LNCaP clone FGC (cell line): Measurements from ENCODE around the gene ZCWPW1.

Experiments
- DNase-seq: peaks from one replicate; pipeline ENCODE4 v3.0.0-alpha.2; 2011; ENCODE audit warnings: low read depth
- H3K4me3 ChIP-seq: 2 replicates; pipeline ENCODE4 v1.5.1; 2011; ENCODE audit warnings: mild to moderate bottlenecking, low read depth, low read length, control low read depth
- TF ChIP-seq, protein P1 (sequence below): IDR thresholded peaks from 2 replicates; pipeline ENCODE4 v1.5.1; 2012; ENCODE audit warnings: mild to moderate bottlenecking; ENCODE audit not compliant: control insufficient read depth, insufficient read depth; ENCODE audit errors: extremely low read depth

The ZCWPW1 gene

GRCh38 chr7:100397315-100398081 is 31.0 kb downstream of the ZCWPW1 start:
- no peak for DNase-seq
- H3K4me3 ChIP-seq = no peak overlapping the region
- TF ChIP-seq, protein P1, sequence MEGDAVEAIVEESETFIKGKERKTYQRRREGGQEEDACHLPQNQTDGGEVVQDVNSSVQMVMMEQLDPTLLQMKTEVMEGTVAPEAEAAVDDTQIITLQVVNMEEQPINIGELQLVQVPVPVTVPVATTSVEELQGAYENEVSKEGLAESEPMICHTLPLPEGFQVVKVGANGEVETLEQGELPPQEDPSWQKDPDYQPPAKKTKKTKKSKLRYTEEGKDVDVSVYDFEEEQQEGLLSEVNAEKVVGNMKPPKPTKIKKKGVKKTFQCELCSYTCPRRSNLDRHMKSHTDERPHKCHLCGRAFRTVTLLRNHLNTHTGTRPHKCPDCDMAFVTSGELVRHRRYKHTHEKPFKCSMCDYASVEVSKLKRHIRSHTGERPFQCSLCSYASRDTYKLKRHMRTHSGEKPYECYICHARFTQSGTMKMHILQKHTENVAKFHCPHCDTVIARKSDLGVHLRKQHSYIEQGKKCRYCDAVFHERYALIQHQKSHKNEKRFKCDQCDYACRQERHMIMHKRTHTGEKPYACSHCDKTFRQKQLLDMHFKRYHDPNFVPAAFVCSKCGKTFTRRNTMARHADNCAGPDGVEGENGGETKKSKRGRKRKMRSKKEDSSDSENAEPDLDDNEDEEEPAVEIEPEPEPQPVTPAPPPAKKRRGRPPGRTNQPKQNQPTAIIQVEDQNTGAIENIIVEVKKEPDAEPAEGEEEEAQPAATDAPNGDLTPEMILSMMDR = no peak

- no peak overlapping the region for H3K4me3 ChIP-seq
- TF ChIP-seq, protein P1 = no peak
- DNase-seq = no peak
Measured at GRCh38 chr7:100396421-100396982, 32.0 kb downstream of the ZCWPW1 start.

DNA sequence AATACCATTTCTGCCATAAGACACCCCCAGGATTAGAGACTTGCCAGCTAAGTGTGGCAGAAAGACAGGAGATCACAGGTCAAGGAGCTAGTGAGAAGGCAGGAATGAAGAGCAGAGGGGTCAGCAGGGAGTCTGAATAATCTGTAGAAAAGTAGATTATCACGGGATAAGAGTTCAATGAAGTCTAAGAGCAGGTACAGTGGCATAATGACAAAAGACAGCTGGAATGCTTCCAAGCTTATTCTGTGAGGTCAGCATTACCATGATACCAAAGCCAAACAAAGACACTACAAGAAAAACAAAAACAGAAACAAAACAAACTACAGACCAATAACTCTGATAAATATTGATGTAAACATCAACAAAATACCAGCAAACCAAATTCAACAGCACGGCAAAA is 34.4 kb downstream of the ZCWPW1 start:
- TF ChIP-seq, protein P1 = no peak

DNA sequence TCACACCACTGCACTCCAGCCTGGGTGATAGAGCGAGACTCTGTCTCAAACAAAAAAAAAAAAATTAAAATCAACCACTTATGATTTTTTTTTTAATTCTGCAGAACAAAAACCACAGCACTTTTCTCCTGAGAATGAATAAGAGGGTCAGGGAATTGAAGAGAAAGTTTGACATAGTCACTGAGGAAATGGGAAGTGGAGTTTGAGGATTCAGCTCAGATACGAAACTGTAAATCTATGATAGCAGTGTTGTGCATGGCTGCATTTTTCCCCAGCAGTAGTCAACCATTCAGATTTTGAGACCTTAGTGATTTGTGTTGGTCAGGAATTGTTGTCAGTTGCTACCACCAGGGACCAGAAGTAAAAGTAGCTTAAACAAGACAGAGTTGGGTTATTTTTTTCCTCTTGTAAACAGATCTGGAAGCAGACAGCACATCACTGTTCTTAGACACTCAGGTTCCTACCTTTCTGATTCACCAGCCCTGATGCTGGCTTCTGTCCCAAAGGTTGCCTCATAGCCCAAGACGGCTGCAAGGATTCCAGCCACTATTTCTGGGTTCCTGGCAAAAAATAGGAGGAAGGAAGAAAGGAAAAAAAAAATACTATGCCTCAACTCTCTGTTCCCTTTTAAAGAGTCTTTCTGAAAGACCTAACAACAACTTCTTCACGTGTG is 35.1 kb downstream of the ZCWPW1 start:
- DNase-seq = no peak
- H3K4me3 ChIP-seq = no peak overlapping the region
- TF ChIP-seq, protein P1 = no peak

More for the DNA sequence above, 34.4 kb downstream of the ZCWPW1 start:
- no peak overlapping the region for H3K4me3 ChIP-seq
- DNase-seq = no peak

DNA sequence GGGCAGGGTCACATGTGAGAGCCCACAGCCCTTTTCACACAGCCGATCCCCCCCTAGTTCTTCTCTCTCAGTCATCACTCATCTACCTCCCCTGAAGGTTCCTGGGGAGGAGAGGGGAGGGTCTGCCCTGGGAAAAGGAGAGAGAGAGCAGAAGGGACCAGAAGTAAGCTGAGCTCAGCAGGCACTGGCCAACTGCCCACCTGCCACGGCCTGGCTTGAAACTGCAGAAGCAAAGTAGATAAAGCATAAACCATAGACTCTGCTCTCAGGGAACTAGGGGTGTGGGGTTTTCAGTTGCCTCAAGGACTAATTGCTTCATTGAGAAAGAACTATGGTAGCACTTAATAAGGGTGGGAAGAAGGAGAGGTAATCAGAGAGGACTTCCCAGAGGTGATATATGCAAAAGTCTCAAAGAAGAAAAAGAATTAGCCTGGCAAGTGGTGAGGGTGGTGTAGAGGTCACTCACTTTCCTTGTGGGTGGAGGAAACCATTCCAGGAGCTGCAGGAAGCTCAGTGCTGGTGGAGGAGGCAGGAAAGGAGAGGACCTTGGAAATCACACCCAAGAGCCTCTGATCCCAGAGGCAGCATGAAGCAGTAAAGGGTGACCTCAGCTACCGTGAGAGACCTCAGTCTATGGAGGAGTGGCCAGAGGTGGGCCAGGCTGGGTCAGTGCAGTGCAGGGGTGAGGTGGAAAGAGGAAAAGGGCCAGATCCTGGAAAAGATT is 38.1 kb downstream of the ZCWPW1 start:
- no peak overlapping the region for H3K4me3 ChIP-seq
- TF ChIP-seq, protein P1 = no peak
- no peak for DNase-seq

GRCh38 chr7:100389437-100390088 is 38.9 kb downstream of the ZCWPW1 start:
- H3K4me3 ChIP-seq = no peak overlapping the region
- no peak for DNase-seq
- TF ChIP-seq, protein P1 = no peak
